HCT116 (cell line): ENCODE results near the gene KDELR1. TPM values are rescaled to one million over a fixed set of nuclear protein-coding genes. Genes with fewer than 3 reads are reported as not detected.

Experiments used
- ATAC-seq: fragments of 200-7000 bp; cut with Tn5 transposase; 2 replicates; pipeline ENCODE4 v1.9.1; 2020; ENCODE audit warnings: mild to moderate bottlenecking, moderate library complexity
- BruUV-seq: library from RNA; stranded (reverse); fragments of 400-500 nt; replicated peaks from 2 replicates; lab custom pipeline; 2021; lab: Mats Ljungman, UMichigan
- CTCF ChIA-PET: fragments of 300-600 bp; sonication (Branson Sonifier 250); formaldehyde crosslinking; loops from one replicate; lab custom pipeline; 2021; ENCODE audit warnings: antibody characterized with exemption; lab: Charles Lee
- POLR2A ChIA-PET: fragments of 300-600, 350-600 bp; sonication (Branson Sonifier 250); formaldehyde crosslinking; loops from one replicate; lab custom pipeline; 2021; ENCODE audit warnings: antibody characterized with exemption; lab: Charles Lee
- RAD21 ChIA-PET, 2 experiments: fragments of 300-600 bp; sonication (Branson Sonifier 250); formaldehyde crosslinking; loops; one replicate each; lab custom pipeline; 2023; ENCODE audit warnings: low total read pairs in 2 of 2; ENCODE audit not compliant: uncharacterized antibody in 2 of 2, unreplicated experiment in 2 of 2, low non-redundant PET in 1 of 2; lab: Charles Lee
- DNase-seq: peaks from one replicate; pipeline ENCODE4 v3.0.0-alpha.2; 2010; ENCODE audit warnings: low read depth, low spot score
- H2AFZ ChIP-seq: fragments of 200-600 bp; shearing (Covaris generic), sonication (generic); 2 replicates; pipeline ENCODE4 v1.6.1; 2017; ENCODE audit warnings: low read depth, mixed run types, mixed read lengths, antibody characterized with exemption, low read length; ENCODE audit not compliant: poor library complexity, severe bottlenecking
- H3K27ac ChIP-seq: 2 replicates; pipeline ENCODE4 v1.5.1; 2012; ENCODE audit warnings: low read depth, low read length
- H3K27me3 ChIP-seq: fragments of 200-600 bp; sonication (generic); 2 replicates; pipeline ENCODE4 v1.6.1; 2016; ENCODE audit warnings: mixed run types, low read length, mixed read lengths; ENCODE audit not compliant: insufficient read depth
- H3K36me3 ChIP-seq, 2 experiments: fragments of 200-500 bp in 1 of 2; fragments of 200-600 bp in 1 of 2; sonication (Bioruptor generic) in 1 of 2; sonication (generic) in 1 of 2; 2 replicates each; pipeline versions ENCODE4 v1.5.1 to v1.6.1; 2014 to 2016; ENCODE audit warnings: low read length in 2 of 2, inconsistent platforms in 1 of 2, mixed read lengths in 1 of 2, mixed run types in 1 of 2; ENCODE audit not compliant: insufficient read depth in 2 of 2, control insufficient read depth in 1 of 2
- H3K4me1 ChIP-seq, 2 experiments: fragments of 200-600 bp in 1 of 2; sonication (generic) in 1 of 2; 2 replicates each; pipeline versions ENCODE4 v1.5.1 to v1.6.1; 2012 to 2017; ENCODE audit warnings: low read length in 2 of 2, inconsistent platforms in 1 of 2, mild to moderate bottlenecking in 1 of 2, mixed read lengths in 1 of 2, mixed run types in 1 of 2, moderate library complexity in 1 of 2; ENCODE audit not compliant: insufficient read depth in 2 of 2, control insufficient read depth in 1 of 2
- H3K4me2 ChIP-seq: fragments of 200-600 bp; sonication (generic); 2 replicates; pipeline ENCODE4 v1.6.1; 2017; ENCODE audit warnings: mixed run types, low read length, mixed read lengths
- H3K4me3 ChIP-seq, 2 experiments: fragments of 200-600 bp in 1 of 2; sonication (generic) in 1 of 2; replicated peaks in 1 of 2; 2 replicates each; pipeline ENCODE4 v1.5.1; 2011 to 2016; ENCODE audit warnings: low read length in 2 of 2, control low read depth in 1 of 2, low read depth in 1 of 2, mild to moderate bottlenecking in 1 of 2, mixed read lengths in 1 of 2, mixed run types in 1 of 2
- H3K79me2 ChIP-seq: fragments of 200-600 bp; sonication (generic); 2 replicates; pipeline ENCODE4 v1.6.1; 2017; ENCODE audit warnings: mild to moderate bottlenecking, mixed run types, low read length, moderate library complexity, mixed read lengths; ENCODE audit not compliant: insufficient read depth
- H3K9ac ChIP-seq: fragments of 200-600 bp; sonication (generic); 2 replicates; pipeline ENCODE4 v1.6.1; 2016; ENCODE audit warnings: low read length, mixed read lengths
- H3K9me2 ChIP-seq: fragments of 200-600 bp; sonication (generic), shearing (Covaris generic); 2 replicates; pipeline ENCODE4 v1.6.1; 2017; ENCODE audit warnings: mixed run types, mild to moderate bottlenecking, moderate library complexity; ENCODE audit not compliant: insufficient read depth
- H3K9me3 ChIP-seq, 2 experiments: fragments of 200-500 bp in 1 of 2; fragments of 200-600 bp in 1 of 2; sonication (Bioruptor generic) in 1 of 2; sonication (generic) in 1 of 2; 2 replicates each; pipeline ENCODE4 v1.6.1; 2014 to 2017; ENCODE audit warnings: low read length in 2 of 2, mixed read lengths in 2 of 2, inconsistent platforms in 1 of 2, low read depth in 1 of 2, mild to moderate bottlenecking in 1 of 2, mixed run types in 1 of 2, moderate library complexity in 1 of 2; ENCODE audit not compliant: control insufficient read depth in 1 of 2, insufficient read depth in 1 of 2
- H4K20me1 ChIP-seq: fragments of 200-600 bp; sonication (generic), shearing (Covaris generic); 2 replicates; pipeline ENCODE4 v1.6.1; 2017; ENCODE audit warnings: mixed run types, mild to moderate bottlenecking, moderate library complexity; ENCODE audit not compliant: insufficient read depth
- CBX3 ChIP-seq: IDR thresholded peaks from 2 replicates; pipeline ENCODE4 v1.6.1; 2012; ENCODE audit warnings: low read depth
- EGR1 ChIP-seq: IDR thresholded peaks from 2 replicates; pipeline ENCODE4 v1.6.1; 2012; ENCODE audit warnings: low read depth
- RAD21 ChIP-seq: IDR thresholded peaks from 2 replicates; pipeline ENCODE4 v1.6.1; 2012; ENCODE audit warnings: low read depth, mild to moderate bottlenecking
- intact Hi-C: fragments of 100-400 bp; cut with micrococcal nuclease; formaldehyde crosslinking; loops from 2 replicates; pipeline ENCODE4 v1.10.0; 2022
- total RNA-seq: library from RNA; stranded (reverse); gene quantifications from one replicate; pipeline ENCODE4 v1.2.1, GENCODE V29; 2021; ENCODE audit not compliant: unreplicated experiment

The KDELR1 gene
- total RNA-seq, 1 experiment from 2014 or later: 212 TPM

DNA sequence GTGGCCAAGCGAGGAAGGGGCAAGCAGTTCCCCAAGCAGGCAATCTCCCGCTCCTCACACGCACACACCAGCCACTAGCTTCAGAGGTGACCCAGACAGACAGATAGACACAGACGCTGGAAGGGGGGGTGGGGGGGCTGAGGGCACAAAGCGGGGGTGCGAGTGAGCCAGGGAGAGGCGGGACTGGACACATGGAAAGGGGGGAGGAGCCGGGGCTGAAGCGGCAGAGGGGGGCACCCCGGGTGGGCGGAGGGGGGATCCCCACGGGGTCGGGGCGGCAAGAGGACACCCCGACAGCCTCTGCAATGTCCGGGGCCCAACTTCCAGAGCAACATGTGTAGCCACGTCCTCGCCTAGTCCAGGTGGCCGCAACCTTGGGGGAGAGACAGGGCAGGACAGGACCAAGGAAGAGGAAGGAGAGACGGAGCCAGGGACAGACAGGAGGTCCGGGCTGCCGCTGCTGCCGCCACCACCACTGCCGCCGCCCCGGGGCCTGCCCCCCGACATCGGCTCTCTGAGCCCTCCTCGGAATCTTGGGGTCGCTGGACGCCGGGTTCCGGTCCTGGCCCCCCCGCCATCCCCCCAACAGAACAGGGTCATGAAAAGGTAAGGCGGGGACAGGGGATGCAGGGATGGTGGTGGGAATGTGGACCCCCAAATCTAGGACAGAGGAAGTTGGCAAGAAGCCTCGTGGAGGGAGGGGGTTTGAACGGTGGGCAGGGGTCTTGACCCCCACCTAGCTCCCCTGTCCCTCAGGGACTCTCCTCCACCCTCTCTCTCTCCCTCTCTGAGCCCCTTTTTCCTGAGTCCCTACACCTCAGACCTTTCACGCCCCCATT, 3.2 kb upstream of the KDELR1 start:
- RAD21 ChIA-PET: no interaction called here
- Histone ChIP-seq H3K27ac (0 out of 2 replicates have a peak overlapping the region, but pooled peaks have one; percentile 20), H4K20me1 (no peaks in the 10 kb centered on the region), H3K4me3 (peak overlapping the region; percentile 32 to 58; a peak in 3 of 4 replicates), H3K9me3 (no peaks in the 10 kb centered on the region), H2AFZ (no peak overlapping the region), H3K9me2 (no peaks in the 10 kb centered on the region), H3K36me3 (no peaks in the 10 kb centered on the region), H3K27me3 (no peaks in the 10 kb centered on the region), H3K4me1 (peaks cover 14 to 68% of the 10 kb centered on the region in 2 experiments), H3K4me2 (peak overlapping the region; percentile 87), H3K9ac (peak overlapping the region; percentile 57), H3K79me2 (peaks cover 24% of the 10 kb centered on the region)
- ATAC-seq (no peak), DNase-seq (no peak)
- POLR2A ChIA-PET: no interaction called here
- TF ChIP-seq EGR1 (no peak), CBX3 (no peak)
- CTCF ChIA-PET: no interaction called here
- no TSS peak for BruUV-seq
- intact Hi-C loops: loop anchor here (5.0 to 10.0 kb wide), 3 partner anchors 32 to 100 kb away; partner anchors contain the start of genes EMP3, SYNGR4 and TMEM143

DNA sequence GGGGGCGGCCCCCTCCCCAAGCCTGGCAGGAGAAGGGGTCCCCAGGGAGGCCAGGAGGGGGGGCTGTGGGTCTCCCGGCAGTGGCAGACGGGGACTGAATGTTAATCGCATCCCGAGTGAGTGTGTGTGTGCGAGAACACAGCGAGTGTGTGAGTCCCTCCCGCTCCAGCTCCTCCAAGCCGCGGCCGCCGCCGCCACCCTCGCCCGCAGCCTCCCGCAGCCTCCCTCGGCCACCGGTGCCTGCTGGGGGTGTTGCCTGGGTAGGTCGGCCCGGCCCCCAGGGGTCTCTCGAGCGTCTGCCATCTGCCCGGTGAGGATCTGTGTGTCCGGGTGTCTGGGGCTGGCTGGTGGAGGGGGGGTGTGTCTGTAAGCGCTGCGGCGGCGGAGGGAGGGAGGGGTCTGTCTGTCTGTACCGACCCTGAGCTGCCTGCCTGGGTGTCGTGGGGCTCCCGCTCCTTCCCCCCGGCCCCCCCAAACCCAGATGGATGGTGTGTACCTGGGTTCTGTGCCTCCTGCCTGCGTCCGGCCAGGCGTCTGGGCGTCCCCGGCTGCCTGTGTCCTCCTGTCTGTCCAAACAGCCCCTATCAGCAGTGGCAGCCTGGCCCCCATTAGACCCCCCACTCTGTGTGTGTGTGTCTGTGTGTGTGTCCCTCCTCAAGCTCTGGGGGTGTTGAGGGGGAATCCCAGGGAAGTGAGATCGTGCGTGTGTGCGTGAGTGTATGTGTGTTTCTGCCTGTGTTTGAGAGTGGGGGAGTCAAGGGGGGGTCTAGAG, 2.4 kb upstream of the KDELR1 start, which contains the start of gene GRIN2D:
GRIN2D (plus strand) TSS at position 110 of the 772 bp plus-strand sequence. CDS start 4,725 bp downstream, outside the sequence.
- RAD21 ChIA-PET: no interaction called here
- H3K9me3 ChIP-seq: no peaks in the 10 kb centered on the region
- POLR2A ChIA-PET: no interaction called here
- no peaks in the 10 kb centered on the region for H4K20me1 ChIP-seq
- H3K9ac ChIP-seq: peak within 1 kb of the TSS; percentile 57
- DNase-seq: no peak
- BruUV-seq: no TSS peak
- H3K36me3 ChIP-seq: peaks cover 0 to 7% of the 10 kb centered on the region in 2 experiments; a peak in 2 of 4 replicates
- TF ChIP-seq RAD21: no peak
- TF ChIP-seq EGR1: no peak
- H2AFZ ChIP-seq: no peak within 1 kb of the TSS
- peak within 1 kb of the TSS; percentile 32 to 58 for H3K4me3 ChIP-seq
- H3K27me3 ChIP-seq: no peaks in the 10 kb centered on the region
- peak within 1 kb of the TSS; percentile 20; the same call in 1 of the 2 replicates for H3K27ac ChIP-seq
- intact Hi-C loops: loop anchor here (10.0 kb wide), 2 partner anchors 69 to 101 kb away; partner anchors contain the start of gene EMP3
- H3K4me1 ChIP-seq: peaks cover 14 to 71% of the 10 kb centered on the region in 2 experiments
- H3K79me2 ChIP-seq: peaks cover 32% of the 10 kb centered on the region
- ATAC-seq: no peak
- H3K4me2 ChIP-seq: peak within 1 kb of the TSS; percentile 87
- H3K9me2 ChIP-seq: no peaks in the 10 kb centered on the region
- CTCF ChIA-PET: interaction anchor here (0.7 kb wide), 1 partner anchor 30 kb away, joined by 6 read pairs; the partner anchor contains the start of genes SYNGR4 and TMEM143
